GM23248 (cell line): ENCODE data around the gene KIF26A.

Experiments
- EZH2 ChIP-seq: fragments of 200-600 bp; sonication (generic); IDR thresholded peaks from 2 replicates; pipeline ENCODE4 v1.6.1; 2018; ENCODE audit warnings: antibody characterized with exemption, mild to moderate bottlenecking; ENCODE audit not compliant: insufficient read depth, poor library complexity, severe bottlenecking
- EZH2phosphoT487 ChIP-seq: fragments of 200-600 bp; sonication (generic); IDR thresholded peaks from 2 replicates; pipeline ENCODE4 v1.6.1; 2018; ENCODE audit warnings: antibody characterized with exemption, moderate library complexity, mild to moderate bottlenecking, low read depth; ENCODE audit not compliant: insufficient read depth

- no peak for TF ChIP-seq EZH2
- TF ChIP-seq EZH2phosphoT487 = no peak
Measured at GRCh38 chr14:104214431-104215218, 76.2 kb downstream of the KIF26A start.
